Thyroid gland (tissue), 4 donors: ENCODE results near the gene AKAP5. TPM values are rescaled to one million over a fixed set of nuclear protein-coding genes. Genes with fewer than 3 reads are reported as not detected.

Source experiments
- DNase-seq, 2 donors: peaks; one replicate each; pipeline ENCODE4 v3.0.0-alpha.2; 2019
- H3K27ac ChIP-seq, 3 donors: fragments of 200-600 bp; sonication (generic); 1 replicate in 2 of 3; 2 replicates in 1 of 3; pipeline ENCODE4 v1.5.1; 2016 to 2019; ENCODE audit warnings: mild to moderate bottlenecking in 1 of 3, moderate library complexity in 1 of 3
- H3K27me3 ChIP-seq: fragments of 200-600 bp; sonication (generic); one replicate; pipeline ENCODE4 v1.5.1; 2019
- H3K36me3 ChIP-seq, 2 donors: fragments of 200-600 bp; sonication (generic); one replicate each; pipeline ENCODE4 v1.5.1; 2016 to 2019
- H3K4me1 ChIP-seq, 2 donors: fragments of 200-600 bp; sonication (generic); one replicate each; pipeline ENCODE4 v1.5.1; 2017 to 2019
- H3K4me3 ChIP-seq, 3 donors: fragments of 200-600 bp; sonication (generic); replicated peaks in 1 of 3; 1 replicate in 2 of 3; 2 replicates in 1 of 3; pipeline ENCODE4 v1.5.1; 2016; ENCODE audit warnings: mild to moderate bottlenecking in 1 of 3
- H3K9me3 ChIP-seq: fragments of 200-600 bp; sonication (generic); one replicate; pipeline ENCODE4 v1.5.1; 2017
- POLR2A ChIP-seq, 2 donors: fragments of 450-650 bp; IDR thresholded peaks; one replicate each; pipeline ENCODE4 v1.6.1; 2017; ENCODE audit warnings: antibody characterized with exemption in 2 of 2, mild to moderate bottlenecking in 2 of 2, moderate library complexity in 1 of 2
- WGBS, 2 donors: methylation state at CpG; one replicate each; pipeline ENCODE4 v1.1.5; 2017; 5-methylcytosine and 5-hydroxymethylcytosine counted together
- intact Hi-C: fragments of 100-400 bp; cut with DNase I; formaldehyde crosslinking; loops from one replicate; pipeline ENCODE4 v1.15.1; 2023
- total RNA-seq, 4 donors: library from RNA; depleted of rRNA; stranded (reverse); fragments of >200 nt; gene quantifications; one replicate each; pipeline ENCODE4 v1.2.3, GENCODE V29; 2016
- TF ChIP-seq, protein P1 (sequence below), 6 experiments: fragments of 200-600 bp in 3 of 6; fragments of 450-650 bp in 3 of 6; sonication (generic) in 3 of 6; IDR thresholded peaks; one replicate each; pipeline ENCODE4 v1.5.1; 2016 to 2019; ENCODE audit warnings: antibody characterized with exemption in 6 of 6, mild to moderate bottlenecking in 2 of 6, inconsistent platforms in 1 of 6, moderate library complexity in 1 of 6

The AKAP5 gene
- total RNA-seq, 4 donors from 2014 or later, result 0.92 to 1.3 (median 1.0) TPM

DNA sequence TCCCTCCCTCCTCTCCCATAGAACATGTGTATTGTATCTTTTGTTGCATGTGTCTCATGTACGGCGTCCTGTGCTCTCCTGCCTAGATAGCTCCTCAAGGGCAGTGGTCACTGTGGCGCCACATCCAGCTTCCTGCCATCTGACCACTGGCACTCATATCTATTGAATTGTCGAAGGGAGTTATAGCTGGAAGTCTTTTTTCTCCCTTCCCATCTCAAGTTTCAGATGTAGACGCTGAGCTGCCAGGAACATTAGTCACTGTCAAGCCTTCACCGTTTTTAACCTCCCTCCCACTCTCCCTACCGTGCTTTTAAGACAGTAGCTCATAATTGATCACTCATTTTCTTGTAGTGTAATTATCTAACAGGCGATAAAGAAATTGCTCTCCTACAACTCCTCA lies 44.1 kb upstream of the AKAP5 start:
- Histone ChIP-seq H3K27ac (no peak overlapping the region), H3K9me3 (no peaks in the 10 kb centered on the region), H3K4me3 (no peak overlapping the region), H3K27me3 (no peaks in the 10 kb centered on the region), H3K4me1 (no peaks in the 10 kb centered on the region), H3K36me3 (peaks cover 18 to 23% of the 10 kb centered on the region in 2 donors)
- TF ChIP-seq POLR2A (IDR thresholded peaks at IDR 0.05), result no peak
- TF ChIP-seq, protein P1, sequence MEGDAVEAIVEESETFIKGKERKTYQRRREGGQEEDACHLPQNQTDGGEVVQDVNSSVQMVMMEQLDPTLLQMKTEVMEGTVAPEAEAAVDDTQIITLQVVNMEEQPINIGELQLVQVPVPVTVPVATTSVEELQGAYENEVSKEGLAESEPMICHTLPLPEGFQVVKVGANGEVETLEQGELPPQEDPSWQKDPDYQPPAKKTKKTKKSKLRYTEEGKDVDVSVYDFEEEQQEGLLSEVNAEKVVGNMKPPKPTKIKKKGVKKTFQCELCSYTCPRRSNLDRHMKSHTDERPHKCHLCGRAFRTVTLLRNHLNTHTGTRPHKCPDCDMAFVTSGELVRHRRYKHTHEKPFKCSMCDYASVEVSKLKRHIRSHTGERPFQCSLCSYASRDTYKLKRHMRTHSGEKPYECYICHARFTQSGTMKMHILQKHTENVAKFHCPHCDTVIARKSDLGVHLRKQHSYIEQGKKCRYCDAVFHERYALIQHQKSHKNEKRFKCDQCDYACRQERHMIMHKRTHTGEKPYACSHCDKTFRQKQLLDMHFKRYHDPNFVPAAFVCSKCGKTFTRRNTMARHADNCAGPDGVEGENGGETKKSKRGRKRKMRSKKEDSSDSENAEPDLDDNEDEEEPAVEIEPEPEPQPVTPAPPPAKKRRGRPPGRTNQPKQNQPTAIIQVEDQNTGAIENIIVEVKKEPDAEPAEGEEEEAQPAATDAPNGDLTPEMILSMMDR (IDR thresholded peaks at IDR 0.05), result no peak
- DNase-seq, result no peak
- 71 to 77% methylated on average over 8 of the region's 8 CpGs for WGBS, 2 donors
- intact Hi-C loops, result no loop called here

DNA sequence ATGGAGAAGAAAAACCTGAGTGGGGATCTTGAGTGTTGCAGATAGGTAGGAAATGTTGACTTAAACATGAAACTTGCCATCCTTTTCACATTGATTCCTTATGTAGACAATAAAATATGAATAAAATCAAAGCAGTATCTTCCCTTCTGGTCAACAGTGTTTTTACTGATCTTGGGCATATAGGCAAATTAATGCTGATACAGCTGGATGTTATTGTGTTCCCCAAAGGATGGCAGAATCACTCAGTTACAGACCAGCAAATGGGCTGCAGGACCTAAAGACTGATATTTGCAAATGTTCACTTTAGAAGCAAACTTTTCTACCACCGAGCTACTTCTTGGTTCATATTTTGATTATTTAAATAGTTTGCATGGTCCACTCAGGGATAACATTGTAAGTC lies 43.3 kb upstream of the AKAP5 start:
- intact Hi-C loops, result no loop called here
- 97 to 98% methylated on average over 1 of the region's 1 CpG for WGBS, 2 donors
- TF ChIP-seq, protein P1 (IDR thresholded peaks at IDR 0.05), result no peak
- TF ChIP-seq POLR2A (IDR thresholded peaks at IDR 0.05), result no peak
- no peak overlapping the region for H3K27ac ChIP-seq
- peaks cover 17 to 21% of the 10 kb centered on the region in 2 donors for H3K36me3 ChIP-seq
- no peaks in the 10 kb centered on the region for H3K4me1 ChIP-seq
- H3K9me3 ChIP-seq, result no peaks in the 10 kb centered on the region
- no peak for DNase-seq
- no peak overlapping the region for H3K4me3 ChIP-seq
- H3K27me3 ChIP-seq, result no peaks in the 10 kb centered on the region

DNA sequence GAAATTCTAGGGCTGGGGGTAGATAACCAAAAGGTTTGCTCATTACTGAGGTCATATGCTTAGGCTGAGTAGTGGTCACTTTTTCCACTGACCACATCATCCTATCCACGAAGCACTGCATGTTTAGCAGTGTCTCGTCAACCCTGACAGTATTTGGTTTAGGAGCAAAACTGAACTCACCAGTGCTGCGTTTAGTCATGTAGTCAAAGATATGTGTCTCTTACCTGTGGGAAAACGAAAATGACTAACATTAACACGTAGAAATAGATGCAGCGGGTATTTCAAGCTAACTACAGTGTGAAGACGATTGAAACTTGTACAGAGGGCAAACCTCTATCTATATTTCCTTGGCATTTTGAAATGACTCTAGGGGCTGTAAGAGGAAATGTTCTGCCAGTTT lies 42.5 kb upstream of the AKAP5 start:
- intact Hi-C loops, result no loop called here
- Histone ChIP-seq H3K4me3 (no peak overlapping the region), H3K27me3 (no peaks in the 10 kb centered on the region), H3K4me1 (no peaks in the 10 kb centered on the region), H3K9me3 (no peaks in the 10 kb centered on the region), H3K27ac (no peak overlapping the region), H3K36me3 (peaks cover 17 to 27% of the 10 kb centered on the region in 2 donors)
- 90 to 92% methylated on average over 7 of the region's 7 CpGs for WGBS, 2 donors
- no peak for DNase-seq
- TF ChIP-seq, protein P1 (IDR thresholded peaks at IDR 0.05), result no peak
- no peak for TF ChIP-seq POLR2A (IDR thresholded peaks at IDR 0.05)

DNA sequence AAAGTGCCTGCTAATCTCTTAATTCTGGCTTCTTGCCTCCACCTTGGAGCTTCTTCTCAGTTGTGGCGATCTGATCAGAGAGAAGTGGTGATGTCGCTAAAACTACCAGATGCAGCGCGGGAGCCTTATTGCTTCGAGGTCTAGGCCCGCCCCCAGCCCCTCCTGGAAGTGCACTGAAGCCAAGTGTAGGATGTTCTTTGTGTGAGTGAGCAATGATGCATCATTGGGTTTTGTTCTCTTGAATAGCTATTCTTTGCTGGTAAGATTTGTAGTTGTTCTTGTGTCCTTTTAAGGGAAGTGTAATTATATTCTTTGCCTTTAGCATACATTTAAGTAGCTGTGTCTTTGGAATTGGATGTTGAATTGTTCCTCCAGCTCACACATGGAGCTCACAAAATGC lies 41.3 kb upstream of the AKAP5 start:
- H3K27me3 ChIP-seq, result no peaks in the 10 kb centered on the region
- TF ChIP-seq POLR2A (IDR thresholded peaks at IDR 0.05), result no peak
- TF ChIP-seq, protein P1 (IDR thresholded peaks at IDR 0.05), result no peak
- H3K4me3 ChIP-seq, result no peak overlapping the region
- H3K27ac ChIP-seq, result no peak overlapping the region
- intact Hi-C loops, result no loop called here
- WGBS, 2 donors, result 95 to 98% methylated on average over 6 of the region's 6 CpGs
- H3K36me3 ChIP-seq, result peaks cover 14 to 25% of the 10 kb centered on the region in 2 donors
- DNase-seq, result no peak
- no peaks in the 10 kb centered on the region for H3K4me1 ChIP-seq
- H3K9me3 ChIP-seq, result no peaks in the 10 kb centered on the region

DNA sequence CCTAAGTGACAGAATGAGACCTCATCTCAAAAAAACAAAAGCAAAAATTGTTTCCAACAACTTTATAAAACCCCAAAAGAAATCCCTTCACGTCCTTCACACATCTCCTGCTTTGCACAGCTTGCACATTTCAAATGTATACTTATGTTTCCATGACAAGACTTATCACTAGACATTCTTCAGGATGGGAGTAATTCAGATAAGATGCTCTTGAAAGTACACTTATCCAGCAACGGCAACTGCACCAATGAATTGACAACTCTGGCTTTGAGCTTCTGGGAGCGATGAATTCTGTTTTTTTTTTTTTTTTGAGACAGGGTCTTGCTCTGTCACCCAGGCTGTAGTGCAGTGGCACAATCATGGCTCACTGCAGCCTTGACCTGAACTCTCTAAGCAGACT lies 30.8 kb upstream of the AKAP5 start:
- no peak overlapping the region for H3K27ac ChIP-seq
- H3K4me1 ChIP-seq, result no peaks in the 10 kb centered on the region
- H3K4me3 ChIP-seq, result no peak overlapping the region
- intact Hi-C loops, result no loop called here
- TF ChIP-seq, protein P1 (IDR thresholded peaks at IDR 0.05), result no peak
- no peak for TF ChIP-seq POLR2A (IDR thresholded peaks at IDR 0.05)
- WGBS, 2 donors, result 78 to 88% methylated on average over 3 of the region's 3 CpGs
- H3K9me3 ChIP-seq, result no peaks in the 10 kb centered on the region
- no peak for DNase-seq
- H3K36me3 ChIP-seq, result no peaks in the 10 kb centered on the region
- H3K27me3 ChIP-seq, result no peaks in the 10 kb centered on the region
